Activated CD4-positive, alpha-beta T cell treated with anti-CD3 and anti-CD28 coated beads for 4 hours (primary cell): Measurements from ENCODE around the gene CELF1.
"Not testable (repeated sequence)": the region's sequence is repeated elsewhere in the genome, so short reads cannot be mapped to it uniquely, and the experiment has no call there.

Source experiments
- DNase-seq, 2 donors: peaks; one replicate each; pipeline ENCODE4 v3.0.0-alpha.2; 2020

Gene CELF1

GRCh38 chr11:47536915-47537314 is 16.0 kb downstream of the CELF1 start:
- no peak for DNase-seq

- DNase-seq: no peak
These were observed 18.2 kb downstream of the CELF1 start for GRCh38 chr11:47534704-47535251.

GRCh38 chr11:47533690-47534151 is 19.2 kb downstream of the CELF1 start:
- DNase-seq: no peak

GRCh38 chr11:47532597-47533213 is 20.2 kb downstream of the CELF1 start:
- no peak for DNase-seq

- DNase-seq: no peak
These were observed 21.3 kb downstream of the CELF1 start for GRCh38 chr11:47531666-47532065.

- not testable (repeated sequence) for DNase-seq
These were observed 22.2 kb downstream of the CELF1 start for GRCh38 chr11:47530721-47531120.

GRCh38 chr11:47529951-47530350 is 23.0 kb downstream of the CELF1 start:
- DNase-seq: no peak

- no peak for DNase-seq
These were observed 25.7 kb downstream of the CELF1 start for GRCh38 chr11:47527186-47527585.

- DNase-seq: not testable (repeated sequence)
These were observed 26.9 kb downstream of the CELF1 start for GRCh38 chr11:47526032-47526431.

GRCh38 chr11:47524291-47524874 is 28.5 kb downstream of the CELF1 start:
- DNase-seq: no peak

GRCh38 chr11:47523490-47524225 is 29.3 kb downstream of the CELF1 start:
- DNase-seq: peak; percentile 32 to 65

- DNase-seq: no peak
These were observed 34.5 kb downstream of the CELF1 start for GRCh38 chr11:47518212-47518964.

- DNase-seq: no peak
These were observed 35.7 kb downstream of the CELF1 start for GRCh38 chr11:47516984-47517853.

- no peak for DNase-seq
These were observed 36.8 kb downstream of the CELF1 start for GRCh38 chr11:47516155-47516554.

- peak; percentile 33 for DNase-seq
These were observed 37.9 kb downstream of the CELF1 start for GRCh38 chr11:47514825-47515647.

GRCh38 chr11:47512701-47513100 is 40.2 kb downstream of the CELF1 start:
- no peak for DNase-seq

GRCh38 chr11:47511917-47512316 is 41.0 kb downstream of the CELF1 start:
- DNase-seq: no peak

- no peak for DNase-seq
These were observed 42.7 kb downstream of the CELF1 start for GRCh38 chr11:47510209-47510608.

GRCh38 chr11:47509077-47509536 is 43.8 kb downstream of the CELF1 start:
- no peak for DNase-seq

- DNase-seq: no peak
These were observed 44.5 kb downstream of the CELF1 start for GRCh38 chr11:47508240-47508957.
